GM13976 (cell line): Measurements from ENCODE around the gene C11orf68.

Experiments
- DNase-seq: peaks from one replicate; pipeline ENCODE4 v3.0.0; 2012; ENCODE audit warnings: low spot score
- CTCF ChIP-seq: IDR thresholded peaks from 2 replicates; pipeline ENCODE4 v1.5.1; 2012; ENCODE audit warnings: borderline replicate concordance, mild to moderate bottlenecking; ENCODE audit not compliant: insufficient read depth; ENCODE audit errors: extremely low read depth, missing control alignments, control extremely low read depth
- in situ Hi-C: fragments of 300-500 bp; cut with MboI; formaldehyde crosslinking; loops from one replicate; pipeline ENCODE4 v1.12.0; 2022; ENCODE audit warnings: low sequenced_read_pairs, mixed read lengths, inconsistent platforms; ENCODE audit not compliant: unreplicated experiment

C11orf68 gene

DNA sequence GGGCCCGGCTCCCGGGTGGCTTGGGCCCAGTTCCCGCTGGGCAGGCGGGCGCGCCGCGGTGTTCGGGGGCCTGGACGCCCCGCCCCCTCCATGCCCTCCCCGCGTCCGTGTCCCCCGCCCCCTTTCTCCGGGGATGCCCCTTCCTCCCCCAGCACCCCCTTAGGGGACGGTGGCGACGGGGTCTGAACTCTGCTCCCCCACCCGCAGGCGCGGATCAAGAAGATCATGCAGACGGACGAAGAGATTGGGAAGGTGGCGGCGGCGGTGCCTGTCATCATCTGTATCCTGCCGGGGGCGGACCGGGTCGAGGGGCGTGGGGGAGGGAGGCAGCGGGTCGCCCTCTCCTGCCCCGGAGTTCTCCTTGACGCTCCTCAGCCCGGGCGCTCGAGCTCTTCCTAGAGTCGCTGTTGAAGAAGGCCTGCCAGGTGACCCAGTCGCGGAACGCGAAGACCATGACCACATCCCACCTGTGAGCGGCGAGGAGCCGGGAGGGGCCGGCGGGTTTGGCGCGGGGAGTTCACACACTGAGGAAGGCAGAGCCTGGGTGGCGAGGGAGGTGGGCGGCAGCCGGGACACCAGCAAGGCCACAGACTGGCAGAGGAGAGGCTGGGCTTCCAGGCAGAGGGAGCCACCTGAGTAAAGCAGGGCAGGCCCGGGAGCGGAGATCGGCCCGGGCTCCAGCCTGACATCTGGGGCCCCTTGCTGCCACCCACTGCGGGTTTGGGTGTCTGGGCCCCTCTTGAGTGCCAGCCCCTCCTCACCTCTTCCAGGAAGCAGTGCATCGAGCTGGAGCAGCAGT lies 910 bp upstream of the C11orf68 start:
- no peak for TF ChIP-seq CTCF
- peak; percentile 80 for DNase-seq
- in situ Hi-C loops, result no loop called here

GRCh38 chr11:65919141-65919572 lies 295 bp upstream of the C11orf68 start, which contains the start of gene DRAP1:
Gene DRAP1, plus strand, starts transcription at chr11:65919426. Its CDS starts 76 bp downstream, at chr11:65919502.
- no peak for TF ChIP-seq CTCF
- DNase-seq, result peak; percentile 100
- in situ Hi-C loops, result no loop called here

DNA sequence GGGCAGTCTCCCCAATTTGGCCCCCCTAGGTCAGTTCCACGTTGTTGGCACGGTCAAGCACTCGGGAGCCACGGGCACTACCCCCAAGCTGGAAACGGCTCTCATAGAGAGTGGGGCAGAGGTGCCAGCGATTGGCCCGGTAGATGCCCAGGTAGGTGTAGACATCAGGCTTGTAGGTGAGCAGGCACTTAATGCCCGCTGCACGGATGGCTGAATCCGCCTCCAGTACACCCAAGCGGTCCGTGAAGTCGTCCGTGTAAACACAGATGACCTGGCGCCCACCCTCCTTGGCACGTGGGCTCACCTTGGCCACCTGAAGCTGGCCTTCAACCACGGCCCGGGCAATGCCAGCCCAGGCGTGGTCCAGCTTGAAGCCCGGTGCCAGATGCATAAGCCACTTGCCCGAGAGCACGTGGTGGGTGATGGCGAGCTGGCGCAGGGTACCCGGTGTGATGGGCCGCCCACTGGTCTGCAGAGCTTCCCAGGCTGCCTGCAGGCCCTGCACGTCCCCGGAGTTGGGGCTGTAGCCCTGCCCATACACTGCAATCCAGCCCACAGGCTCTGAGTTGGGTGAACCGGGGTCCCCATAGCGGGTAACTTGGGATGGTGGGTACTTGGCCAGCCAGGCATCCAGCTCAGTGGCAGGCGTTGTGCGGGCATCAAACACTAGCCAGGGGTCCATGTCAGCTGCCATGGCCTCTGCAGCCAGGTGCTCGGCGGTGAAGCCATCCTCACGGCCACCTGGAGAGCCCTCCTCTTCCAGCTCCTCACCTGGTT lies 1.2 kb downstream of the C11orf68 start:
- in situ Hi-C loops, result no loop called here
- DNase-seq, result no peak
- no peak for TF ChIP-seq CTCF

- in situ Hi-C loops, result no loop called here
- DNase-seq, result no peak
- no peak for TF ChIP-seq CTCF
These were observed 1.8 kb downstream of the C11orf68 start for GRCh38 chr11:65917077-65917433.

DNA sequence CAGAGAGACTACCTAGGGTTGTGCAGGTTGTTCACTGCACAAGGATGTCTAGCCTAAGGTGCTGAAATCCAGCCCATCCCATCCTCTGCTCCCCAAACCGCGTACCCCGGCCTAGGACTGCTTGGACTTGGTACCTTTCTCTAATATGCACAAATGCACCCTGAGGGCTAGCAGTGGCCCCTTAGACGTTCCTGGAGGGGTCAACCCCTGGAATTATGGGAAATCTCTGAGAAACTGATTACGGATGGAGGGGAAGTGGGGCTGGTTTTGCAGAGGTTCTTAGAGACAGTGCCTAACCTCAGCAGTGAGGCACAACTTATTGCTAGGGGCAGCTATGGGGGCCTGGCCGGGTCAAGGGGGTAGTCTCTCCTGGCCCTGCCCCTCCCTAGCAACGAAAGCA lies 2.5 kb downstream of the C11orf68 start:
- no peak for TF ChIP-seq CTCF
- in situ Hi-C loops, result no loop called here
- DNase-seq, result no peak

- TF ChIP-seq CTCF, result no peak
- DNase-seq, result no peak
- in situ Hi-C loops, result no loop called here
These were observed 3.0 kb downstream of the C11orf68 start for GRCh38 chr11:65915821-65916251.
